HepG2 (cell line): ENCODE data around the gene CACNA2D1. TPM values are rescaled to one million over a fixed set of nuclear protein-coding genes. Genes with fewer than 3 reads are reported as not detected.

Experiments
- ATAC-seq: fragments of 200-7000 bp; cut with Tn5 transposase; 3 replicates; pipeline ENCODE4 v1.9.1; 2020; ENCODE audit warnings: mild to moderate bottlenecking, moderate library complexity
- BruUV-seq: library from RNA; stranded (reverse); fragments of 400-500 nt; replicated peaks from 2 replicates; lab custom pipeline; 2021; lab: Mats Ljungman, UMichigan
- CTCF ChIA-PET: fragments of 300-600 bp; formaldehyde crosslinking; extraction: SDS; loops from one replicate; lab custom pipeline; 2021; ENCODE audit warnings: low total read pairs, inconsistent platforms, low intra/inter-chr PET ratio; lab: Yijun Ruan, JAX
- POLR2A ChIA-PET: fragments of 350-600 bp; sonication (Branson Sonifier 250); formaldehyde crosslinking; loops from one replicate; lab custom pipeline; 2020; ENCODE audit warnings: antibody characterized with exemption, inconsistent platforms; lab: Yijun Ruan, JAX
- DNase-seq: peaks from one replicate; pipeline ENCODE4 v3.0.0-alpha.2; 2015; ENCODE audit warnings: low spot score
- FAIRE-seq: peaks from 3 replicates; lab custom pipeline; 2011; peaks lifted over from hg19 to GRCh38; lab: Jason Lieb, UNC
- H2AFZ ChIP-seq: one replicate; pipeline ENCODE4 v1.6.1; 2011; ENCODE audit warnings: low read length, inconsistent platforms
- H3K27ac ChIP-seq: fragments of 300-600 bp; 3 replicates; pipeline ENCODE4 v1.8.0; 2011; ENCODE audit warnings: mixed run types, mild to moderate bottlenecking, mixed read lengths, low read length, inconsistent platforms; ENCODE audit not compliant: insufficient read depth; ENCODE audit errors: extremely low read length
- H3K27me3 ChIP-seq, 2 experiments: fragments of 200-600 bp in 1 of 2; 2 replicates in 1 of 2; 3 replicates in 1 of 2; pipeline versions ENCODE4 v1.6.0 to v1.8.0; 2011; ENCODE audit warnings: low read length in 2 of 2, mild to moderate bottlenecking in 2 of 2, moderate library complexity in 2 of 2, inconsistent platforms in 1 of 2; ENCODE audit not compliant: insufficient read depth in 2 of 2, control insufficient read depth in 1 of 2
- H3K36me3 ChIP-seq, 2 experiments: fragments of 200-600 bp in 1 of 2; replicated peaks in 1 of 2; 2 replicates in 1 of 2; 3 replicates in 1 of 2; pipeline versions ENCODE4 v1.5.1 to v1.8.0; 2011; ENCODE audit warnings: low read length in 2 of 2, inconsistent platforms in 1 of 2; ENCODE audit not compliant: insufficient read depth in 2 of 2, control insufficient read depth in 1 of 2
- H3K4me1 ChIP-seq: 2 replicates; pipeline ENCODE4 v1.5.1; 2012; ENCODE audit warnings: low read length, inconsistent platforms; ENCODE audit not compliant: insufficient read depth
- H3K4me2 ChIP-seq: 2 replicates; pipeline ENCODE4 v1.6.0; 2011; ENCODE audit warnings: low read depth, low read length, inconsistent platforms
- H3K4me3 ChIP-seq, 3 experiments: fragments of 200-600 bp in 1 of 3; sonication (generic), shearing (Covaris generic) in 1 of 3; replicated peaks in 1 of 3; 2 replicates each; pipeline ENCODE4 v1.5.1; 2011 to 2016; ENCODE audit warnings: low read length in 3 of 3, inconsistent platforms in 2 of 3, low read depth in 2 of 3, mild to moderate bottlenecking in 2 of 3, control low read depth in 1 of 3, mixed read lengths in 1 of 3; ENCODE audit not compliant: insufficient read depth in 1 of 3
- H3K79me2 ChIP-seq: one replicate; pipeline ENCODE4 v1.6.1; 2011; ENCODE audit warnings: low read length, inconsistent platforms; ENCODE audit not compliant: insufficient read depth
- H3K9ac ChIP-seq: 2 replicates; pipeline ENCODE4 v1.6.0; 2011; ENCODE audit warnings: mild to moderate bottlenecking, low read depth, low read length, inconsistent platforms; ENCODE audit not compliant: insufficient read depth
- H3K9me3 ChIP-seq: 2 replicates; pipeline ENCODE4 v1.5.1; 2012; ENCODE audit warnings: mild to moderate bottlenecking, low read length
- H4K20me1 ChIP-seq: 2 replicates; pipeline ENCODE4 v1.6.0; 2011; ENCODE audit warnings: inconsistent platforms, mild to moderate bottlenecking, low read length, moderate library complexity; ENCODE audit not compliant: insufficient read depth
- ATF4 ChIP-seq, 2 experiments: fragments of 450-650 bp in 1 of 2; sonication (generic) in 1 of 2; formaldehyde crosslinking; IDR thresholded peaks; 2 replicates each; pipeline versions ENCODE4 v1.5.0 to v1.8.0; 2020 to 2022; ENCODE audit warnings: mild to moderate bottlenecking in 1 of 2, missing genetic modification reagents in 1 of 2
- EEA1 ChIP-seq: sonication (generic); formaldehyde crosslinking; IDR thresholded peaks from 2 replicates; pipeline ENCODE4 v1.5.1; 2020; ENCODE audit warnings: mild to moderate bottlenecking, missing genetic modification reagents, borderline replicate concordance
- HIVEP1 ChIP-seq: sonication (generic); formaldehyde crosslinking; IDR thresholded peaks from 2 replicates; pipeline ENCODE4 v1.4.0; 2020; ENCODE audit warnings: mild to moderate bottlenecking, missing genetic modification reagents
- HOXA7 ChIP-seq: sonication (generic); formaldehyde crosslinking; IDR thresholded peaks from 2 replicates; pipeline ENCODE4 v1.8.1; 2022; ENCODE audit warnings: mild to moderate bottlenecking, missing genetic modification reagents, moderate library complexity
- PAF1 ChIP-seq: IDR thresholded peaks from 2 replicates; pipeline ENCODE4 v1.6.1; 2016; ENCODE audit warnings: missing genetic modification reagents, missing compliant biosample characterization
- POGK ChIP-seq: sonication (generic); formaldehyde crosslinking; conservative IDR thresholded peaks from 2 replicates; pipeline ENCODE4 v1.8.0; 2022; ENCODE audit warnings: mild to moderate bottlenecking, moderate library complexity, missing genetic modification reagents
- RFXANK ChIP-seq: IDR thresholded peaks from 2 replicates; pipeline ENCODE4 v1.6.1; 2016
- SRY ChIP-seq: sonication (generic); formaldehyde crosslinking; IDR thresholded peaks from 2 replicates; pipeline ENCODE4 v1.8.0; 2022; ENCODE audit warnings: mild to moderate bottlenecking, missing genetic modification reagents
- ZFAT ChIP-seq: sonication (generic); formaldehyde crosslinking; conservative IDR thresholded peaks from 2 replicates; pipeline ENCODE4 v1.8.1; 2023; ENCODE audit warnings: missing genetic modification reagents, inconsistent platforms
- ZFP36 ChIP-seq: fragments of 150-350 bp; IDR thresholded peaks from 2 replicates; pipeline ENCODE4 v1.6.1; 2018; ENCODE audit warnings: borderline replicate concordance, low read length, low read depth; ENCODE audit not compliant: partially characterized antibody
- ZFP36L1 ChIP-seq: sonication (generic); formaldehyde crosslinking; IDR thresholded peaks from 2 replicates; pipeline ENCODE4 v1.8.0; 2022; ENCODE audit warnings: mild to moderate bottlenecking, missing genetic modification reagents, moderate library complexity
- ZNF264 ChIP-seq: sonication (generic); formaldehyde crosslinking; IDR thresholded peaks from 2 replicates; pipeline ENCODE4 v1.4.0; 2020; ENCODE audit warnings: missing genetic modification reagents
- ZNF329 ChIP-seq: sonication (generic); formaldehyde crosslinking; IDR thresholded peaks from 2 replicates; pipeline ENCODE4 v1.9.0; 2021; ENCODE audit warnings: low read depth, mild to moderate bottlenecking, missing genetic modification reagents
- ZNF564 ChIP-seq: sonication (generic); formaldehyde crosslinking; IDR thresholded peaks from 2 replicates; pipeline ENCODE4 v1.8.1; 2023; ENCODE audit warnings: mild to moderate bottlenecking, missing genetic modification reagents
- ZNF614 ChIP-seq: IDR thresholded peaks from 2 replicates; pipeline ENCODE4 v1.6.1; 2018; ENCODE audit warnings: missing biosample characterization, missing genetic modification reagents, inconsistent platforms, borderline replicate concordance
- ZNF772 ChIP-seq: sonication (generic); formaldehyde crosslinking; IDR thresholded peaks from 2 replicates; pipeline ENCODE4 v1.5.0; 2020; ENCODE audit warnings: mild to moderate bottlenecking, missing genetic modification reagents
- ZNF891 ChIP-seq: sonication (generic); formaldehyde crosslinking; IDR thresholded peaks from 2 replicates; pipeline ENCODE4 v1.5.0; 2020; ENCODE audit warnings: mild to moderate bottlenecking, missing genetic modification reagents
- WGBS: methylation state at CpG from one replicate; pipeline ENCODE4 v1.1.6; 2017; ENCODE audit warnings: low lambda C conversion rate; 5-methylcytosine and 5-hydroxymethylcytosine counted together
- in situ Hi-C: cut with HindIII; loops from 2 replicates; pipeline ENCODE4 v1.10.0; 2017; ENCODE audit warnings: low pct_unique_long_range_greater_than_20kb; ENCODE audit not compliant: extremely low pct_ligation_motif_present
- intact Hi-C: fragments of 100-400 bp; cut with micrococcal nuclease; formaldehyde crosslinking; loops from one replicate; pipeline ENCODE4 v1.10.0; 2022; ENCODE audit not compliant: unreplicated experiment
- polyA plus RNA-seq, 8 experiments: library from polyadenylated mRNA; depleted of rRNA in 3 of 8; stranded (reverse) in 7 of 8; unstranded in 1 of 8; fragments of >200 nt; fragmentation: Illumina TruSeq in 4 of 8; extraction: Trizol in 4 of 8; gene quantifications; 2 replicates each; pipeline versions ENCODE4 v1.2.1 to v1.2.3, GENCODE V29; 2011 to 2016; ENCODE audit warnings: low read depth in 4 of 8, missing spikeins in 1 of 8, mixed read lengths in 1 of 8; ENCODE audit not compliant: insufficient read depth in 1 of 8
- total RNA-seq, 5 experiments: library from RNA; depleted of rRNA; stranded (reverse); fragments of >200 nt; fragmentation: Illumina TruSeq; extraction: Trizol; gene quantifications; 2 replicates each; pipeline ENCODE4 v1.2.3, GENCODE V29; 2016; ENCODE audit warnings: low read depth in 1 of 5

The CACNA2D1 gene
- total and polyA plus RNA-seq, 2 of the 13 experiments (the other 11 are each of a cell fraction or from before 2014, with no cell fraction given) = not detected

GRCh38 chr7:82362129-82362706 is 81.4 kb downstream of the CACNA2D1 start:
- TF ChIP-seq PAF1 (CRISPR knock-in tag) (no peak), HIVEP1 (CRISPR knock-in tag) (no peak), ZNF264 (CRISPR knock-in tag) (no peak)
- intact Hi-C loops = no loop called here
- Histone ChIP-seq H3K36me3 (no peaks in the 10 kb centered on the region), H3K27me3 (no peaks in the 10 kb centered on the region), H3K4me3 (no peak overlapping the region), H3K4me2 (no peak overlapping the region), H3K9me3 (no peaks in the 10 kb centered on the region), H3K4me1 (no peaks in the 10 kb centered on the region), H2AFZ (no peak overlapping the region), H3K27ac (no peak overlapping the region), H3K9ac (no peak overlapping the region), H4K20me1 (no peaks in the 10 kb centered on the region), H3K79me2 (no peaks in the 10 kb centered on the region)
- no peak for DNase-seq
- 0% methylated on average over 2 of the region's 2 CpGs for WGBS
- ChIA-PET POLR2A (no interaction called here), CTCF (no interaction called here)
- in situ Hi-C loops = no loop called here
- FAIRE-seq = no peak
- ATAC-seq = no peak
- BruUV-seq = no TSS peak

- H3K4me3 ChIP-seq = no peak overlapping the region
- FAIRE-seq (no peak), ATAC-seq (no peak)
- no peaks in the 10 kb centered on the region for H3K36me3 ChIP-seq
- H2AFZ ChIP-seq = no peak overlapping the region
- POLR2A ChIA-PET = no interaction called here
- H3K27me3 ChIP-seq = no peaks in the 10 kb centered on the region
- TF ChIP-seq ZNF564 = no peak
- no peak for TF ChIP-seq RFXANK (CRISPR knock-in tag)
- TF ChIP-seq ZFAT = no peak
- no peak for TF ChIP-seq EEA1 (CRISPR knock-in tag)
- no peak for TF ChIP-seq HOXA7
- no peak for TF ChIP-seq ATF4 (CRISPR knock-in tag; IDR thresholded peaks at IDR 0.05)
- no peak for TF ChIP-seq ZFP36L1 (CRISPR knock-in tag)
- TF ChIP-seq POGK = no peak
- TF ChIP-seq ZNF329 = no peak
- TF ChIP-seq ZNF614 = no peak
- no peak for TF ChIP-seq ZNF772 (CRISPR knock-in tag)
- no peak for TF ChIP-seq ZFP36
- TF ChIP-seq SRY = no peak
- TF ChIP-seq ZNF891 (CRISPR knock-in tag) = no peak
- TF ChIP-seq, all 625 proteins: peak for 0
- H3K27ac ChIP-seq = no peak overlapping the region
- intact Hi-C loops = no loop called here
- CTCF ChIA-PET = no interaction called here
- no peak overlapping the region for H3K9ac ChIP-seq
- WGBS = 0% methylated on average over 2 of the region's 2 CpGs
- in situ Hi-C loops = no loop called here
- H3K4me1 ChIP-seq = no peaks in the 10 kb centered on the region
- H4K20me1 ChIP-seq = no peaks in the 10 kb centered on the region
- H3K9me3 ChIP-seq = no peaks in the 10 kb centered on the region
- DNase-seq = no peak
- BruUV-seq = no TSS peak
- H3K4me2 ChIP-seq = no peak overlapping the region
- no peaks in the 10 kb centered on the region for H3K79me2 ChIP-seq
Observed at GRCh38 chr7:82360591-82361368, 82.8 kb downstream of the CACNA2D1 start.
